ENCODE measurements around the gene LIN28B.

LIN28B gene

GRCh38 chr6:105091140-105091829 lies 134.4 kb downstream of the LIN28B start:
- Histone ChIP-seq H2AFZ (ENCODE audit: low read depth, low read length) (no peak overlapping the region), H3K27me3 (ENCODE audit: insufficient read depth, low read length, poor library complexity) (no peaks in the 10 kb centered on the region), H4K20me1 (ENCODE audit: insufficient read depth, low read length) (no peaks in the 10 kb centered on the region), H3K4me3 (ENCODE audit: low read depth in 1 of 2, low read length in 2 of 2) (no peak overlapping the region), H3K4me1 (ENCODE audit: insufficient read depth, low read length) (no peaks in the 10 kb centered on the region), H3K9ac (ENCODE audit: low read depth, low read length) (no peak overlapping the region), H3K27ac (ENCODE audit: low read length) (no peak overlapping the region), H3K36me3 (ENCODE audit: insufficient read depth, low read length) (no peaks in the 10 kb centered on the region), H3K79me2 (ENCODE audit: insufficient read depth, low read length) (no peaks in the 10 kb centered on the region), H3K4me2 (ENCODE audit: insufficient read depth, low read length) (no peak overlapping the region), H3K9me3 (ENCODE audit: insufficient read depth, low read length, severe bottlenecking) (no peaks in the 10 kb centered on the region)
- DNase-seq (no peak), ATAC-seq (ENCODE audit: insufficient read depth, low read depth) (no peak)
- no peak for TF ChIP-seq EZH2 (IDR thresholded peaks at IDR 0.05; ENCODE audit: borderline replicate concordance, low read depth, low read length, severe bottlenecking)
- no peak for TF ChIP-seq CTCF (IDR thresholded peaks at IDR 0.05; ENCODE audit: borderline replicate concordance, extremely low read depth, low read length, poor library complexity, severe bottlenecking)

DNA sequence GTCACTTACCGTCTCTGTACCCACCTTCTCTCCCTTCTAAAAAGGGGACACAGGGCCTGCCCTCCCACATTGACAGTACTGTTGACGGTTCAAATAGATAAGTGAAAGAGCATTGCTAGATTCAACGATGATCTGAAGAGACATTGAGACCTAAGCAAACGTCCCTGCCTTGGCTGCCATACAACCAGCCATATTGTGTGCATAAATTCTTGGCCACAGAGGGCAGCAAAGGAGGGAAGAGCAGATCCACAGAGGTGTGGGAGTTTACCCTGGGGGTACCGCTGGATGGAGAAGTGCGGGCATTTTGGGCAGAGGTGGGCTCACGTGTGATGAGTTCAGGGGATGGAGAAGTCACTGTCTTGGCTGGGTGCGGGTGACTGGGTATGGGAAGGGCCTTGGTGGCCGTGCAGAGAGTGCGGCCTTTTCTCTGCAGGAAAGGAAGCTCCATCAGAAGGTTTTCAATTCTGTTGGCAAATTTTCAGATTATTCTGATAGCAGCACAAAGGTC lies 137.3 kb downstream of the LIN28B start:
- Histone ChIP-seq H3K9ac (ENCODE audit: low read depth, low read length) (no peak overlapping the region), H3K27me3 (ENCODE audit: insufficient read depth, low read length, poor library complexity) (no peaks in the 10 kb centered on the region), H4K20me1 (ENCODE audit: insufficient read depth, low read length) (no peaks in the 10 kb centered on the region), H3K36me3 (ENCODE audit: insufficient read depth, low read length) (no peaks in the 10 kb centered on the region), H2AFZ (ENCODE audit: low read depth, low read length) (no peak overlapping the region), H3K27ac (ENCODE audit: low read length) (no peak overlapping the region), H3K79me2 (ENCODE audit: insufficient read depth, low read length) (no peaks in the 10 kb centered on the region), H3K9me3 (ENCODE audit: insufficient read depth, low read length, severe bottlenecking) (no peaks in the 10 kb centered on the region), H3K4me3 (ENCODE audit: low read depth in 1 of 2, low read length in 2 of 2) (no peak overlapping the region), H3K4me2 (ENCODE audit: insufficient read depth, low read length) (no peak overlapping the region), H3K4me1 (ENCODE audit: insufficient read depth, low read length) (no peaks in the 10 kb centered on the region)
- TF ChIP-seq EZH2 (IDR thresholded peaks at IDR 0.05; ENCODE audit: borderline replicate concordance, low read depth, low read length, severe bottlenecking) (no peak), CTCF (IDR thresholded peaks at IDR 0.05; ENCODE audit: borderline replicate concordance, extremely low read depth, low read length, poor library complexity, severe bottlenecking) (no peak)
- DNase-seq (no peak), ATAC-seq (ENCODE audit: insufficient read depth, low read depth) (no peak)

GRCh38 chr6:105095139-105095538 lies 138.2 kb downstream of the LIN28B start:
- no peak overlapping the region for H3K4me3 ChIP-seq (ENCODE audit: low read depth in 1 of 2, low read length in 2 of 2)
- no peaks in the 10 kb centered on the region for H3K79me2 ChIP-seq (ENCODE audit: insufficient read depth, low read length)
- H4K20me1 ChIP-seq (ENCODE audit: insufficient read depth, low read length): no peaks in the 10 kb centered on the region
- H3K4me1 ChIP-seq (ENCODE audit: insufficient read depth, low read length): no peaks in the 10 kb centered on the region
- no peak for TF ChIP-seq EZH2 (IDR thresholded peaks at IDR 0.05; ENCODE audit: borderline replicate concordance, low read depth, low read length, severe bottlenecking)
- TF ChIP-seq CTCF (IDR thresholded peaks at IDR 0.05; ENCODE audit: borderline replicate concordance, extremely low read depth, low read length, poor library complexity, severe bottlenecking): no peak
- DNase-seq (no peak), ATAC-seq (ENCODE audit: insufficient read depth, low read depth) (no peak)
- no peak overlapping the region for H2AFZ ChIP-seq (ENCODE audit: low read depth, low read length)
- no peak overlapping the region for H3K4me2 ChIP-seq (ENCODE audit: insufficient read depth, low read length)
- no peak overlapping the region for H3K9ac ChIP-seq (ENCODE audit: low read depth, low read length)
- H3K36me3 ChIP-seq (ENCODE audit: insufficient read depth, low read length): no peaks in the 10 kb centered on the region
- no peak overlapping the region for H3K27ac ChIP-seq (ENCODE audit: low read length)
- no peaks in the 10 kb centered on the region for H3K9me3 ChIP-seq (ENCODE audit: insufficient read depth, low read length, severe bottlenecking)
- no peaks in the 10 kb centered on the region for H3K27me3 ChIP-seq (ENCODE audit: insufficient read depth, low read length, poor library complexity)

Measured in DND-41 (cell line).